ENCODE data around the gene NPEPL1.

GRCh38 chr20:58759947-58760346 lies 67.3 kb downstream of the NPEPL1 start:
- no peak for TF ChIP-seq POLR2A (IDR thresholded peaks at IDR 0.05)
- no peak for TF ChIP-seq CTCF (IDR thresholded peaks at IDR 0.05)
